GM21529 (cell line): ENCODE data around the gene SLIT3.

Source experiments
- ATAC-seq: cut with Tn5 transposase; IDR thresholded peaks from one replicate; pipeline ENCODE4 v1.9.1; 2021; ENCODE audit not compliant: unreplicated experiment

SLIT3 gene

GRCh38 chr5:169088028-169088725 is 212.8 kb downstream of the SLIT3 start:
- no peak for ATAC-seq

- no peak for ATAC-seq
Observed at GRCh38 chr5:169085636-169086035, 215.3 kb downstream of the SLIT3 start.

- no peak for ATAC-seq
Observed at GRCh38 chr5:169085212-169085611, 215.7 kb downstream of the SLIT3 start.

GRCh38 chr5:169084775-169085174 is 216.2 kb downstream of the SLIT3 start:
- no peak for ATAC-seq

- ATAC-seq, result no peak
Observed at GRCh38 chr5:169083394-169084018, 217.4 kb downstream of the SLIT3 start.

DNA sequence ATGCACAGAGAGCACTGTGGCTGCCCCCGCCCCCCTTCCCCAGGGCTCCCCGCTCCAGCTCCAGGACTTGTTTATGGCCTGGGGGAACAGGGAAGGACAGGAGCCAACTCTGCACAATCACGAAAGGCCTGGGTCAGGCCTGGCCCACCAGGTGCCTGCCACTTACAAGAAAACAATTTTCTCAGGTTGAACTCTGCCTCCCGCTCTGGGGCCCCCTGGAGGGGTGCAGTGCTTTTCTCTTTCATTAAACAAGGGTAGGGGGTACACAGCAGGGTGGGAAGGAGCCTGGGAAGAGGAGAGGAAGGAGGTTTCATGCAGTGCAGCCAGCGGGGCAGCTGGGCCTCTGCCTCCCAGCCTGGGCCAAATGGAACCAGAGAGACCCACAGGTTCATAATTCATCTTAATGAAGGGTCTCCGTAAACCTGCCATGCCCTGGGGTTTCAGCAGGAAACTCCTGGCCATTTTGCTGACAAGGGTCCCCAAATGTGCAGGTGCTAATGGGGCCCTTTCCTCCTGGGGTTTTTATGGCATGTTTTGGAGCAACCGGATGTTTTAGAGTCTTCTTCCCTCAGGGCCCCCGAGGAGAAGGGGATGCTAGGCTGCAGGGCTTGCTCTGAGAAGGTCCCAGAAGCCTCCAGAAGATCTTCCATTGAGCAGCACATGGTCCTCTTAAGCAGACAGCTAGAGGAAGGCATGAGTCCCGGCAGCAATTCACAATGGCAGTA is 219.8 kb downstream of the SLIT3 start:
- no peak for ATAC-seq

DNA sequence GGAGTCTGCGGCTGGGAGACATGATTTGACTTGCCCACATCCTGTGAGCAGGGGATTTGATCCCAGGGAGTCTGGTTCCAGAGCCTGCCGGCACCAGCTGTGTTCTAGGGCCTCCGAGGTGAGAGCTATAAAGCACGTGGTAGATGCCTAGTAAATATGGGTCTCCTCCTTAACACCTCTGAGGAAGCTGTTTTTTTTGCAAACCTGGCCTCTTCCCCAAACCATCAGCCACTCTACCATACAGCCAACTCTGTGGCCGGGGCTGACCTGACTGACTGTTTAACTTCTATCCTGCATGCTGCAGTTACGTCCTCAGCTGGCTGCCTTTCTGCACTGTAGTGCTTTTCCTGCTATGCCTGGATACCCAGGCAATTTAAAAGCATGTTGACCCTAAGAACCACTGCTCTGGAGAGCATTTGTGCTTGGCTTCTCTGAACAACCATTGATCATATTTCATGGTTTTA is 220.5 kb downstream of the SLIT3 start:
- ATAC-seq, result no peak

- no peak for ATAC-seq
Observed at GRCh38 chr5:169079697-169080096, 221.2 kb downstream of the SLIT3 start.

DNA sequence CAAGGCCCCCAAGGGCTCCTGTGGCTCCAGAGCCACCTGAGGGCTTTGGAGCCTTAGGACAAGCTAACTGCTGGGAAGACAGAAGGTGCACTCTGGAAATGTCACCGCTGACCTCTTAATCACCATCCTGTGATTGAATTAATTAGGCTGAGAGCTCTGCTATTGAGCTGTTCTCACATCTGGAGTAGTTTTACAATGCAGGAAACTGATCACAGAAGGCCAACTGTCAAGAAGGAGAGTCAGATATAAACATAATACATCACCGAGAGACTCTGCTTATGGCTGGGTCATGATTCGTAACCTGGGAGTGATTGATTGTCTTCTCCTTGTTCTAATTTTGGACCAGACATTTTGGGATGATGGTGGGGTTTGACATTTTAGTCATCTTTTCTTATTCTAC is 226.1 kb downstream of the SLIT3 start:
- ATAC-seq, result no peak

DNA sequence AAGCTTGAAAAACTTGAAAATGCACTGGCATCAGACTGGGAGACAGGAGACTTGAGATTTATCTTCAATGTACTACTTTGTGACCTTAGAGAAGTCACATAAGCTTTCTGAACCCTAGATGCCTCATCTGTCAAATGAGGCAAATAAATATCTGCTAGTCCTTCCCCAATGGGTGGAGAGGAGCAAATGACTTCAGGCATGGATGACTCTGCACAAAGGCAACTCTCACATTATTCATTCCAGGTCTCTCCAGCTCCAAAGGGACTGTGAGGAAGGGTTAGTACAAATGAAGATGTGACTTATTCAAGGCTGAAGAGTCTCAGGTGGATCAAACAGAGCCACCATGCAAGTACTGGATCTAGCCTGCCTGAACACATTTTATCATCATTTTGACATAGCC is 228.7 kb downstream of the SLIT3 start:
- no peak for ATAC-seq

DNA sequence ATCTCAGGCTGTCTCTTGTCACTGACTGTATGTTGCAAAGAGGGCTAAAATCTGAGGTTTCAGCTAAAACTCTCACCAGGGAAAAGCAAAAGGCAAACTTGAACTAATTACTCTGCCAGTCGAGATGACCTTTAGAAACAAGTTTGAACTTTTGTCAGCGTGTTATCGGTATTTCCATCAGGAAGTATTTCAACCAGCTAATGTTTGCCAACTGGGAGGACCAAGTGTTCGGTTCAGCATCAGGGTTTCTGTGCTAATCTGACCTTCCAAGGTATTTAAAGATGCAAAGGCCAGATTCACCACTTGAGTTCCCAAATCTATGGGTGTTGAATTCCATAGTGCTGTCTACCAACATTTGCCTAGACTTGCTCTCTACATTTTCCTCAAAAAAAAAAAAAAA is 230.5 kb downstream of the SLIT3 start:
- no peak for ATAC-seq

- no peak for ATAC-seq
Observed at GRCh38 chr5:169067751-169068173, 233.2 kb downstream of the SLIT3 start.

- ATAC-seq, result no peak
Observed at GRCh38 chr5:169065400-169065799, 235.5 kb downstream of the SLIT3 start.

GRCh38 chr5:169064093-169064492 is 236.8 kb downstream of the SLIT3 start:
- no peak for ATAC-seq

DNA sequence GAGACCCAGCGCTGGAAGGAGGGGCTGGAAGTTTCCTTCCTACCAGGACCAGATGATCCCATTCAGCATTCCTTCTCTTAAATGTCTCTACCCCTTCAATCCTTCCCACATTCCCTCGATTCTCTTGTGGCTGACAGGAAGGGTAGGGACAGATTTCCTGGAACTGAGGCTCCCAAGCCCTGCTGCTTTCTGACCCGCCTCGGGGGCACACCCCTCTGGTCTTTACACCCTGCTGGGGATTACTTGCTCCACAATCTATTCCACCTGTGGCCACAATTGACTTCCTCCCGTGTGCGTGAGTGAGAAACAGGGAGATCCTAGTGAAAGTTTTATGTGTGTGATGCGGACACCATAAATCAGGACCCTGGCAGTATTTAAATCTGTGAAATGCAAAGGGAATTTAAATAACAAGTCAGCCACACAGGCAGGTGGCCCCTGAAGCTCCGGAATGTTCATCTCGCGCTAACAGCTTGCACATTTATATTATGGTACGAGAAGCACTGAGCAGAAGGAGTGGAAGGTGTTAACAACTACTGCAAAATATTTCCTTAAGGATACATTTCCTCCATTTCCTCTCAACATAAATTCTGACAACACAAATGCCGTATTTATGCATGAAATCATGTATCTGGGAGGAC is 237.5 kb downstream of the SLIT3 start:
- no peak for ATAC-seq

- no peak for ATAC-seq
Observed at GRCh38 chr5:169062690-169063089, 238.2 kb downstream of the SLIT3 start.

DNA sequence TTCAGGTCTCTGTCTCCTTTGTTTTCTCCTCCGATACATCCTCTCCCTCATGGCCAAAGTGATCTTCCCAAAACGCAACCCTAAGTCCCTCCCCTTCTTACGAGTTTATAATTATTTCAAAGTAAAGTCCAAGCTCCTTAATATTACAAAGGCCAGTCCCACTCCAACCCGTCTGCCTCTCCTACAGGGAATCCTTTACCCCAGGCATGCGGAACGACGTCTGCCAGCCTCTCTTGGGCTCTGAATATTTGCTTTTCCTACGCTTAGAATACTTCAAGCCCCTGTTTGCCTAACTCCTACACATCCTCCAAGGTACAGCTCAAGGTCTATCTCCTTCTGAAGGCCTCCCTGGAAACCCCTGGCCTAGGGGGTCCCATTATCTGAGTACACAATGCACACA is 246.4 kb downstream of the SLIT3 start:
- ATAC-seq, result no peak

GRCh38 chr5:169052207-169052606 is 248.7 kb downstream of the SLIT3 start:
- ATAC-seq, result no peak

DNA sequence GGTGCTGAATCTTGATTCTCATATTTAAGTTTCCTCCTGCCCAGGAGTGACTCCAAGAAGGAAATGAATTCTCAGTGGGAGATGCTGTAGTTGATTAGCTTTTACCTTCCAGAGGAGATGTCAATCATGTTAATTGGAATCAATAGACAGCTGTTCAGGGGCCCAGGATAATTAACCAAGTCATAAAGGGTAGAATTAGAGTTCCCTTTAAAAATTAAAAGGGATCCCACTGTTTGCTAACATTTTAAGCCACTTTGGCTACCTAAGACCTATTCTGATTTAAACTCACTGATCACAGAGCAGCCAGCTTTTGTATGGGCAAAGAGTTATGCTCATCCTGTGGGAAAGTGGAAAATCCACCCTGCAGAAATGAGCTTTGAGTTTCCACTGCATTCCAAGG is 249.6 kb downstream of the SLIT3 start:
- no peak for ATAC-seq

GRCh38 chr5:169050636-169051035 is 250.3 kb downstream of the SLIT3 start:
- no peak for ATAC-seq

DNA sequence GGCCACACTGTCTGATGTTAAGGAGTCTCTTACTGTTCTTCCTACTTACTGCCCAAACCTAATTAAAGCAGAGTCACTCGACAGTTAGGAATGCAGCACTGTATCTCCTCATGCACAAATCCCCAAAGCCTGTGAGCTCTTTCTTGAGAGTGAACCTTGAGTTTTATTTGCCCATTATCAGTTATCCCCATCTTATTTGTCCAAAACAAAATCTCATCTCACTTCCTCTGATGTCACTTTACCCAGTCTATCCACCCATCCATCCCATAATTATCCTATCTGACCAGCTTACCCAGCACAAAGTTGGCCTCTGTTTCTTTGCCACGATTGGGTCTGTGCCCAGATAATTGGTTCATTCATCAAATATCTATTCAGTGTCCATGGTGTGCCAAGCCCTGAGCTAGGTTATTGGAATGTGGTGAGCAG is 250.8 kb downstream of the SLIT3 start:
- ATAC-seq, result no peak

GRCh38 chr5:169049712-169050111 is 251.2 kb downstream of the SLIT3 start:
- ATAC-seq, result no peak
